Measurements from ENCODE around the gene CEMP1. TPM values are rescaled to one million over a fixed set of nuclear protein-coding genes. Genes with fewer than 3 reads are reported as not detected.
"Not testable (repeated sequence)": the region's sequence is repeated elsewhere in the genome, so short reads cannot be mapped to it uniquely, and the experiment has no call there.

Gene CEMP1
- total RNA-seq, 1 donor from 2014 or later: not detected

- no peak for DNase-seq
Observed at GRCh38 chr16:2535625-2536013, 4.4 kb upstream of the CEMP1 start.

GRCh38 chr16:2534335-2534734, 3.1 kb upstream of the CEMP1 start:
- DNase-seq: not testable (repeated sequence)

- no peak for DNase-seq
Observed at GRCh38 chr16:2533912-2534311, 2.7 kb upstream of the CEMP1 start.

- not testable (repeated sequence) for DNase-seq
Observed at GRCh38 chr16:2533142-2533755, 2.0 kb upstream of the CEMP1 start.

- no peak for DNase-seq
Observed at GRCh38 chr16:2532494-2533141, 1.4 kb upstream of the CEMP1 start.

GRCh38 chr16:2531696-2532493, 687 bp upstream of the CEMP1 start:
- peak; percentile 94 for DNase-seq

- DNase-seq: no peak
Observed at GRCh38 chr16:2530629-2531318, 434 bp downstream of the CEMP1 start.

- DNase-seq: no peak
Observed at GRCh38 chr16:2529961-2530628, 1.1 kb downstream of the CEMP1 start.

GRCh38 chr16:2529061-2529931, 1.9 kb downstream of the CEMP1 start:
- no peak for DNase-seq

- no peak for DNase-seq
Observed at GRCh38 chr16:2528161-2529060, 2.8 kb downstream of the CEMP1 start.

GRCh38 chr16:2527784-2528100, 3.5 kb downstream of the CEMP1 start:
- DNase-seq: no peak

GRCh38 chr16:2527071-2527783, 4.0 kb downstream of the CEMP1 start:
- DNase-seq: no peak

- no peak for DNase-seq
Observed at GRCh38 chr16:2526135-2526534, 5.1 kb downstream of the CEMP1 start.

GRCh38 chr16:2524339-2524938, 6.8 kb downstream of the CEMP1 start:
- no peak for DNase-seq

GRCh38 chr16:2523801-2524231, 7.4 kb downstream of the CEMP1 start:
- DNase-seq: no peak

GRCh38 chr16:2520784-2521531, 10.2 kb downstream of the CEMP1 start:
- DNase-seq: no peak

GRCh38 chr16:2520097-2520783, 11.0 kb downstream of the CEMP1 start, which contains the start of gene AMDHD2:
AMDHD2 (plus strand) TSS chr16:2520371; CDS start chr16:2520459, 88 bp downstream.
- peak; percentile 86 for DNase-seq

GRCh38 chr16:2519711-2520080, 11.5 kb downstream of the CEMP1 start:
- DNase-seq: no peak
